WTC11 (cell line): ENCODE data around the gene UHMK1. TPM values are rescaled to one million over a fixed set of nuclear protein-coding genes. Genes with fewer than 3 reads are reported as not detected.

Experiments used
- ATAC-seq: fragments of 200-7000 bp; cut with Tn5 transposase; 2 replicates; pipeline ENCODE4 v1.10.0; 2021; ENCODE audit warnings: mild to moderate bottlenecking, moderate library complexity
- CTCF ChIA-PET: fragments of 300-600 bp; sonication (Branson Sonifier 250); formaldehyde crosslinking; loops from one replicate; lab custom pipeline; 2021; ENCODE audit warnings: antibody characterized with exemption; lab: Charles Lee
- POLR2A ChIA-PET: fragments of 350-600 bp; sonication (Branson Sonifier 250); formaldehyde crosslinking; loops from one replicate; lab custom pipeline; 2021; ENCODE audit warnings: antibody characterized with exemption; lab: Charles Lee
- DNase-seq: peaks from one replicate; pipeline ENCODE4 v3.0.0; 2021; ENCODE audit warnings: low spot score
- H3K27ac Mint-ChIP-seq: 2 replicates; pipeline ENCODE4 v1.8.0; 2021; ENCODE audit warnings: mixed read lengths
- H3K27me3 Mint-ChIP-seq: 2 replicates; pipeline ENCODE4 v1.8.0; 2021; ENCODE audit warnings: low read depth, mild to moderate bottlenecking, moderate library complexity, mixed read lengths
- H3K36me3 Mint-ChIP-seq: 2 replicates; pipeline ENCODE4 v1.8.0; 2021; ENCODE audit warnings: mixed read lengths
- H3K4me1 Mint-ChIP-seq: 2 replicates; pipeline ENCODE4 v1.8.0; 2022; ENCODE audit warnings: mixed read lengths
- H3K4me3 Mint-ChIP-seq: 2 replicates; pipeline ENCODE4 v1.8.0; 2021; ENCODE audit warnings: mild to moderate bottlenecking, moderate library complexity, mixed read lengths
- H3K9me3 Mint-ChIP-seq: 2 replicates; pipeline ENCODE4 v1.8.0; 2021; ENCODE audit warnings: mixed read lengths
- CREM ChIP-seq: sonication (generic); formaldehyde crosslinking; IDR thresholded peaks from 2 replicates; pipeline ENCODE4 v1.8.1; 2022; ENCODE audit warnings: mild to moderate bottlenecking, missing genetic modification reagents, moderate library complexity
- E2F1 ChIP-seq: sonication (generic); formaldehyde crosslinking; IDR thresholded peaks from 2 replicates; pipeline ENCODE4 v1.8.0; 2022; ENCODE audit warnings: mild to moderate bottlenecking, missing genetic modification reagents
- EMX1 ChIP-seq: fragments of 250-450 bp; sonication (Bioruptor Pico); IDR thresholded peaks from 2 replicates; pipeline ENCODE4 v1.8.0; 2021; ENCODE audit warnings: mild to moderate bottlenecking
- FOXJ3 ChIP-seq: sonication (generic); formaldehyde crosslinking; IDR thresholded peaks from 2 replicates; pipeline ENCODE4 v1.9.0; 2021; ENCODE audit warnings: missing genetic modification reagents, mild to moderate bottlenecking, borderline replicate concordance
- FOXP1 ChIP-seq: sonication (generic); formaldehyde crosslinking; IDR thresholded peaks from 2 replicates; pipeline ENCODE4 v1.8.0; 2022; ENCODE audit warnings: missing genetic modification reagents, mild to moderate bottlenecking, moderate library complexity, borderline replicate concordance
- IRF1 ChIP-seq: sonication (generic); formaldehyde crosslinking; IDR thresholded peaks from 2 replicates; pipeline ENCODE4 v1.8.0; 2023; ENCODE audit warnings: missing genetic modification reagents
- KAT7 ChIP-seq: sonication (generic); formaldehyde crosslinking; IDR thresholded peaks from 2 replicates; pipeline ENCODE4 v1.8.1; 2023; ENCODE audit warnings: missing genetic modification reagents, mild to moderate bottlenecking, borderline replicate concordance
- NFYB ChIP-seq: sonication (generic); formaldehyde crosslinking; conservative IDR thresholded peaks from 2 replicates; pipeline ENCODE4 v1.8.0; 2022; ENCODE audit warnings: low read depth, missing genetic modification reagents
- NR2C2 ChIP-seq: sonication (generic); formaldehyde crosslinking; IDR thresholded peaks from 2 replicates; pipeline ENCODE4 v1.8.0; 2022; ENCODE audit warnings: mild to moderate bottlenecking, missing genetic modification reagents
- NR3C1 ChIP-seq: sonication (generic); formaldehyde crosslinking; conservative IDR thresholded peaks from 2 replicates; pipeline ENCODE4 v1.8.1; 2023; ENCODE audit warnings: low read depth, mild to moderate bottlenecking, missing genetic modification reagents
- PRDM15 ChIP-seq: sonication (generic); formaldehyde crosslinking; IDR thresholded peaks from 2 replicates; pipeline ENCODE4 v1.8.0; 2022; ENCODE audit warnings: missing genetic modification reagents
- RORB ChIP-seq: fragments of 250-450 bp; sonication (Bioruptor Pico); IDR thresholded peaks from 2 replicates; pipeline ENCODE4 v1.9.0; 2021; ENCODE audit warnings: mild to moderate bottlenecking
- SP1 ChIP-seq: sonication (generic); formaldehyde crosslinking; conservative IDR thresholded peaks from 2 replicates; pipeline ENCODE4 v1.8.1; 2022; ENCODE audit warnings: missing genetic modification reagents
- ZBTB21 ChIP-seq: sonication (generic); formaldehyde crosslinking; IDR thresholded peaks from 2 replicates; pipeline ENCODE4 v1.8.1; 2023; ENCODE audit warnings: mild to moderate bottlenecking, missing genetic modification reagents, borderline replicate concordance
- ZNF138 ChIP-seq: sonication (generic); formaldehyde crosslinking; conservative IDR thresholded peaks from 2 replicates; pipeline ENCODE4 v1.8.1; 2022; ENCODE audit warnings: mild to moderate bottlenecking, moderate library complexity, missing genetic modification reagents
- ZNF219 ChIP-seq: sonication (generic); formaldehyde crosslinking; IDR thresholded peaks from 2 replicates; pipeline ENCODE4 v1.8.0; 2023; ENCODE audit warnings: missing genetic modification reagents, mild to moderate bottlenecking, borderline replicate concordance
- ZNF423 ChIP-seq: fragments of 250-450 bp; sonication (Bioruptor Pico); IDR thresholded peaks from 2 replicates; pipeline ENCODE4 v2.1.2; 2022; ENCODE audit warnings: mild to moderate bottlenecking, moderate library complexity
- total RNA-seq: library from RNA; stranded (reverse); gene quantifications from 3 replicates; pipeline ENCODE4 v1.2.3, GENCODE V29; 2021
- TF ChIP-seq, protein P1 (sequence below): fragments of 250-450 bp; sonication (Bioruptor Pico); IDR thresholded peaks from 2 replicates; pipeline ENCODE4 v2.1.2; 2022; ENCODE audit warnings: mild to moderate bottlenecking, moderate library complexity
- TF ChIP-seq, protein P2 (sequence below): sonication (generic); formaldehyde crosslinking; conservative IDR thresholded peaks from 2 replicates; pipeline ENCODE4 v1.8.1; 2022; ENCODE audit warnings: mild to moderate bottlenecking, missing genetic modification reagents
- TF ChIP-seq, protein P3 (sequence below): sonication (generic); formaldehyde crosslinking; IDR thresholded peaks from 2 replicates; pipeline ENCODE4 v1.8.1; 2022; ENCODE audit warnings: low read depth, mild to moderate bottlenecking, moderate library complexity, missing genetic modification reagents, borderline replicate concordance

The UHMK1 gene
- total RNA-seq, 1 experiment from 2014 or later = 20.0 TPM

- Mint-ChIP-seq H3K27me3 (no peaks in the 10 kb centered on the region), H3K4me3 (no peak overlapping the region), H3K4me1 (no peaks in the 10 kb centered on the region), H3K36me3 (0 out of 2 replicates have a peak, but pooled peaks cover 5% of the 10 kb centered on the region), H3K9me3 (peaks cover 9% of the 10 kb centered on the region), H3K27ac (no peak overlapping the region)
- ATAC-seq (no peak), DNase-seq (no peak)
- POLR2A ChIA-PET = no interaction called here
- CTCF ChIA-PET = no interaction called here
- TF ChIP-seq NR2C2 (CRISPR knock-in tag) (no peak), FOXJ3 (CRISPR knock-in tag) (no peak), IRF1 (no peak), ZNF219 (CRISPR knock-in tag) (no peak), CREM (CRISPR knock-in tag) (no peak), KAT7 (no peak)
- TF ChIP-seq, protein P1, sequence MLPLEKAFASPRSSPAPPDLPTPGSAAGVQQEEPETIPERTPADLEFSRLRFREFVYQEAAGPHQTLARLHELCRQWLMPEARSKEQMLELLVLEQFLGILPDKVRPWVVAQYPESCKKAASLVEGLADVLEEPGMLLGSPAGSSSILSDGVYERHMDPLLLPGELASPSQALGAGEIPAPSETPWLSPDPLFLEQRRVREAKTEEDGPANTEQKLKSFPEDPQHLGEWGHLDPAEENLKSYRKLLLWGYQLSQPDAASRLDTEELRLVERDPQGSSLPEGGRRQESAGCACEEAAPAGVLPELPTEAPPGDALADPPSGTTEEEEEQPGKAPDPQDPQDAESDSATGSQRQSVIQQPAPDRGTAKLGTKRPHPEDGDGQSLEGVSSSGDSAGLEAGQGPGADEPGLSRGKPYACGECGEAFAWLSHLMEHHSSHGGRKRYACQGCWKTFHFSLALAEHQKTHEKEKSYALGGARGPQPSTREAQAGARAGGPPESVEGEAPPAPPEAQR = no peak
Measured at GRCh38 chr1:162543228-162543627, 45.6 kb downstream of the UHMK1 start.

- Mint-ChIP-seq H3K36me3 (0 out of 2 replicates have a peak, but pooled peaks cover 4% of the 10 kb centered on the region), H3K4me3 (no peak overlapping the region), H3K27me3 (no peaks in the 10 kb centered on the region), H3K9me3 (peaks cover 5% of the 10 kb centered on the region), H3K27ac (no peak overlapping the region; the same call in 1 of the 2 replicates), H3K4me1 (peaks cover 8% of the 10 kb centered on the region)
- POLR2A ChIA-PET = no interaction called here
- no peak for DNase-seq
- no peak for ATAC-seq
- CTCF ChIA-PET = no interaction called here
- TF ChIP-seq ZNF219 (CRISPR knock-in tag) (no peak), FOXP1 (no peak), RORB (CRISPR knock-in tag) (no peak), ZNF138 (CRISPR knock-in tag) (no peak), NR3C1 (CRISPR knock-in tag) (no peak), SP1 (CRISPR knock-in tag) (no peak), PRDM15 (CRISPR knock-in tag) (no peak), NFYB (CRISPR knock-in tag) (no peak), ZBTB21 (CRISPR knock-in tag) (no peak), E2F1 (CRISPR knock-in tag) (no peak), EMX1 (CRISPR knock-in tag) (no peak), ZNF423 (CRISPR knock-in tag) (no peak)
- TF ChIP-seq, protein P2, sequence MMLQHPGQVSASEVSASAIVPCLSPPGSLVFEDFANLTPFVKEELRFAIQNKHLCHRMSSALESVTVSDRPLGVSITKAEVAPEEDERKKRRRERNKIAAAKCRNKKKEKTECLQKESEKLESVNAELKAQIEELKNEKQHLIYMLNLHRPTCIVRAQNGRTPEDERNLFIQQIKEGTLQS (CRISPR knock-in tag) = no peak
- TF ChIP-seq, protein P3, sequence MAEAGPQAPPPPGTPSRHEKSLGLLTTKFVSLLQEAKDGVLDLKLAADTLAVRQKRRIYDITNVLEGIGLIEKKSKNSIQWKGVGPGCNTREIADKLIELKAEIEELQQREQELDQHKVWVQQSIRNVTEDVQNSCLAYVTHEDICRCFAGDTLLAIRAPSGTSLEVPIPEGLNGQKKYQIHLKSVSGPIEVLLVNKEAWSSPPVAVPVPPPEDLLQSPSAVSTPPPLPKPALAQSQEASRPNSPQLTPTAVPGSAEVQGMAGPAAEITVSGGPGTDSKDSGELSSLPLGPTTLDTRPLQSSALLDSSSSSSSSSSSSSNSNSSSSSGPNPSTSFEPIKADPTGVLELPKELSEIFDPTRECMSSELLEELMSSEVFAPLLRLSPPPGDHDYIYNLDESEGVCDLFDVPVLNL (CRISPR knock-in tag) = no peak
Measured at GRCh38 chr1:162548170-162548569, 50.6 kb downstream of the UHMK1 start.
